Measurements from ENCODE around the gene OR2V2. TPM values are rescaled to one million over a fixed set of nuclear protein-coding genes. Genes with fewer than 3 reads are reported as not detected.

Gene OR2V2
- polyA plus RNA-seq, 3 donors, result 0.03 TPM; not detected in 2

- no peak for DNase-seq (ENCODE audit: extremely low read depth in 1 of 11, low read depth in 9 of 11, low spot score in 4 of 11)
These were observed 38.2 kb downstream of the OR2V2 start for GRCh38 chr5:181185560-181185959.

- DNase-seq (ENCODE audit: extremely low read depth in 1 of 11, low read depth in 9 of 11, low spot score in 4 of 11), result no peak
These were observed 38.6 kb downstream of the OR2V2 start for GRCh38 chr5:181186022-181186421.

GRCh38 chr5:181186986-181187499, 39.7 kb downstream of the OR2V2 start:
- DNase-seq (ENCODE audit: extremely low read depth in 1 of 11, low read depth in 9 of 11, low spot score in 4 of 11), result no peak

GRCh38 chr5:181187500-181188213, 40.3 kb downstream of the OR2V2 start:
- DNase-seq (ENCODE audit: extremely low read depth in 1 of 11, low read depth in 9 of 11, low spot score in 4 of 11), result peak in 3 of 11 donors; percentile 62 to 70 (median 62)

- peak in 5 of 11 donors; percentile 71 to 82 (median 79) for DNase-seq (ENCODE audit: extremely low read depth in 1 of 11, low read depth in 9 of 11, low spot score in 4 of 11)
These were observed 41.4 kb downstream of the OR2V2 start for GRCh38 chr5:181188700-181189362.

- peak in 1 of 11 donors; percentile 14 for DNase-seq (ENCODE audit: extremely low read depth in 1 of 11, low read depth in 9 of 11, low spot score in 4 of 11)
These were observed 42.1 kb downstream of the OR2V2 start for GRCh38 chr5:181189363-181189961.

GRCh38 chr5:181189962-181190710, 42.8 kb downstream of the OR2V2 start:
- no peak for DNase-seq (ENCODE audit: extremely low read depth in 1 of 11, low read depth in 9 of 11, low spot score in 4 of 11)

- peak in 2 of 11 donors; percentile 21 to 27 for DNase-seq (ENCODE audit: extremely low read depth in 1 of 11, low read depth in 9 of 11, low spot score in 4 of 11)
These were observed 43.5 kb downstream of the OR2V2 start for GRCh38 chr5:181190711-181191525.

- peak; percentile 84 to 94 (median 91) for DNase-seq (ENCODE audit: extremely low read depth in 1 of 11, low read depth in 9 of 11, low spot score in 4 of 11)
These were observed 44.3 kb downstream of the OR2V2 start for GRCh38 chr5:181191526-181192336.

GRCh38 chr5:181192337-181193046, 45.1 kb downstream of the OR2V2 start:
- no peak for DNase-seq (ENCODE audit: extremely low read depth in 1 of 11, low read depth in 9 of 11, low spot score in 4 of 11)

GRCh38 chr5:181193656-181194055, 46.3 kb downstream of the OR2V2 start:
- no peak for DNase-seq (ENCODE audit: extremely low read depth in 1 of 11, low read depth in 9 of 11, low spot score in 4 of 11)

- DNase-seq (ENCODE audit: extremely low read depth in 1 of 11, low read depth in 9 of 11, low spot score in 4 of 11), result no peak
These were observed 47.3 kb downstream of the OR2V2 start for GRCh38 chr5:181194489-181195248.

- DNase-seq (ENCODE audit: extremely low read depth in 1 of 11, low read depth in 9 of 11, low spot score in 4 of 11), result no peak
These were observed 47.9 kb downstream of the OR2V2 start for GRCh38 chr5:181195249-181195761.

- DNase-seq (ENCODE audit: extremely low read depth in 1 of 11, low read depth in 9 of 11, low spot score in 4 of 11), result no peak
These were observed 50.1 kb downstream of the OR2V2 start for GRCh38 chr5:181197326-181197951.

- DNase-seq (ENCODE audit: extremely low read depth in 1 of 11, low read depth in 9 of 11, low spot score in 4 of 11), result no peak
These were observed 50.8 kb downstream of the OR2V2 start for GRCh38 chr5:181198106-181198685.
